D721Med (cell line): ENCODE measurements around the gene LUC7L.
"Not testable (repeated sequence)": the region's sequence is repeated elsewhere in the genome, so short reads cannot be mapped to it uniquely, and the experiment has no call there.

Source experiments
- DNase-seq: peaks from one replicate; pipeline ENCODE4 v3.0.0; 2011; ENCODE audit warnings: low spot score; ENCODE audit not compliant: insufficient read length
- FAIRE-seq: peaks from 2 replicates; lab custom pipeline; 2011; peaks lifted over from hg19 to GRCh38; lab: Jason Lieb, UNC
- TF ChIP-seq, protein P1 (sequence below): IDR thresholded peaks from 2 replicates; pipeline ENCODE4 v1.5.1; 2012; ENCODE audit warnings: mild to moderate bottlenecking, control low read depth; ENCODE audit not compliant: insufficient read depth; ENCODE audit errors: missing control alignments

LUC7L gene

DNA sequence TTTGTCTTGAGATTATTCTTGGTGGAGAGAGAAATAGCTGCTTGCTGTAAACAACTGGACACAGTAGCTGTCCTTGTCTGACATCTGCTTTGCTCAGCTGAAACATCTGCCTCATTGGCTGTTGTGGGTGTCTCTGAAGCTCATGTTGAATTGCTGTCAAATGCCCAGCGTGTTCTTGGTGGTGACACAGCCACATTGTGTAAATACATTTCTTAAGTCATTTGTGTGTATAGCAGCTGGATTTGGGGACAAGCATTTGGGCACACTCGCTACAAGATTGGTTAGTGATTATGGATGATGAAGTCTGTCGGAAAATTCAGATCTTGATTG, 10.7 kb upstream of the LUC7L start:
- FAIRE-seq, result no peak
- TF ChIP-seq, protein P1, sequence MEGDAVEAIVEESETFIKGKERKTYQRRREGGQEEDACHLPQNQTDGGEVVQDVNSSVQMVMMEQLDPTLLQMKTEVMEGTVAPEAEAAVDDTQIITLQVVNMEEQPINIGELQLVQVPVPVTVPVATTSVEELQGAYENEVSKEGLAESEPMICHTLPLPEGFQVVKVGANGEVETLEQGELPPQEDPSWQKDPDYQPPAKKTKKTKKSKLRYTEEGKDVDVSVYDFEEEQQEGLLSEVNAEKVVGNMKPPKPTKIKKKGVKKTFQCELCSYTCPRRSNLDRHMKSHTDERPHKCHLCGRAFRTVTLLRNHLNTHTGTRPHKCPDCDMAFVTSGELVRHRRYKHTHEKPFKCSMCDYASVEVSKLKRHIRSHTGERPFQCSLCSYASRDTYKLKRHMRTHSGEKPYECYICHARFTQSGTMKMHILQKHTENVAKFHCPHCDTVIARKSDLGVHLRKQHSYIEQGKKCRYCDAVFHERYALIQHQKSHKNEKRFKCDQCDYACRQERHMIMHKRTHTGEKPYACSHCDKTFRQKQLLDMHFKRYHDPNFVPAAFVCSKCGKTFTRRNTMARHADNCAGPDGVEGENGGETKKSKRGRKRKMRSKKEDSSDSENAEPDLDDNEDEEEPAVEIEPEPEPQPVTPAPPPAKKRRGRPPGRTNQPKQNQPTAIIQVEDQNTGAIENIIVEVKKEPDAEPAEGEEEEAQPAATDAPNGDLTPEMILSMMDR, result no peak
- no peak for DNase-seq

- TF ChIP-seq, protein P1, result no peak
- no peak for FAIRE-seq
- DNase-seq, result peak; percentile 86
Observed at GRCh38 chr16:234468-235305, 5.4 kb upstream of the LUC7L start, which contains the start of gene FAM234A. FAM234A (plus strand) TSS chr16:234821; CDS start chr16:254414, 19,593 bp downstream.

DNA sequence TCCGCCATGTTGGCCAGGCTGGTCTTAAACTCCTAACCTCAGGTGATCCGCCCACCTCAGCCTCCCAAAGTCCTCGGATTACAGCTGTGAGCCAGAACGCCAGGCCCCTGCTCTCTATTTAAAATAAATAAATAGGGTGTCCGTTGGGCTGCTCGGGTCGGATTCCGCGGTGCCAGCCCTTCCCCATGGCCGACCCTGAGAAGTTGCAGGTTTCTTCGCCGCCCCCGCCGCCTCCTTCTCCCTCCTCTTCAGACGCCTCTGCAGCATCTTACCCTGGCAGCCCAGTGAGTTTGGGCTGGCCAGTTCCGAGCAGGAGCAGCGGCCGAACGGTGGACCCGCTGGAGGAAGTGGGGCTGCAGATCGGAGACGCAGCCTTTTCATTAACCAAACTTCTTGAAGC, 1.7 kb upstream of the LUC7L start:
- TF ChIP-seq, protein P1, result no peak
- FAIRE-seq (no peak), DNase-seq (no peak)

DNA sequence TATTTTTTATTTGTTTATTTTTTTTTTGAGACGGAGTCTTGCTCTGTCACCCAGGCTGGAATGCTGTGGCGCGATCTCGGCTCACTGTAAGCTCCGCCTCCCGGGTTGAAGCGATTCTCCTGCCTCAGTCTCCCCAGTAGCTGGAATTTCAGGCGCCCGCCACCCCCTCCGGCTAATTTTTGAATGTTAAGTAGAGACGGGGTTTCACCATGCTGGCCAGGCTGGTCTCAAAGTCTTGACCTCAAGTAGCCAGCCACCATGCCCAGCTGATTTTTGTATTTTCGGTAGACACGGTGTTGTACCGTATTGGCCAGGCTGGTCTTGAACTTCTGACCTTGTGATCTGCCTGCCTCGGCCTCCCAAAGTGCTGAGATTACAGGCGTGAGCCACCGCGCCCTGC, 1.1 kb upstream of the LUC7L start:
- DNase-seq, FAIRE-seq: not testable (repeated sequence)

DNA sequence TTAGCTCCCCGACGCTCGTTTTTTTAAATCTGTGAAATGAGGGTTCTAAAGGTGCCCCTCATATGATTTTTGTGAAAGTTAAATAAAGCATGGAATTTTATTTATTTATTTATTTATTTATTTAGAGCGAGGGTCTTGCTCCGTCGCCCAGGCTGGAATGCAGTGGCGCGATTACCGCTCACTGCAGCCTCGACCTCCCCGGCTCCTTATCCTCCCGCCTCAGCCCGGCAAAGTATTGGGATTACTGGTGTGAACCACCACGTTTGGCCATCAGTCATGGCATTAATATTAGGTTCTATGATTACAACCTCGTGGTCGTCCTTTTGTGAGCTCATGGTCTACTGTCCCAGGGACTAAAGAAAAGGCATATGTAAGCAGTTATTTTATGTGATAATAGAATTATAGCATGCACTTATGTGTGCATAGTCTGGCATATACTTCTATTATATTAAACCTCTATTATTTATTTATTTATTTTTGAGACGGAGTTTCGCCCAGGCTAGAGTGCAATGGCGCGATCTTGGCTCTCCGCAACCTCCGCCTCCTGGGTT, 557 bp upstream of the LUC7L start:
- DNase-seq (no peak), FAIRE-seq (no peak)
- TF ChIP-seq, protein P1, result no peak

DNA sequence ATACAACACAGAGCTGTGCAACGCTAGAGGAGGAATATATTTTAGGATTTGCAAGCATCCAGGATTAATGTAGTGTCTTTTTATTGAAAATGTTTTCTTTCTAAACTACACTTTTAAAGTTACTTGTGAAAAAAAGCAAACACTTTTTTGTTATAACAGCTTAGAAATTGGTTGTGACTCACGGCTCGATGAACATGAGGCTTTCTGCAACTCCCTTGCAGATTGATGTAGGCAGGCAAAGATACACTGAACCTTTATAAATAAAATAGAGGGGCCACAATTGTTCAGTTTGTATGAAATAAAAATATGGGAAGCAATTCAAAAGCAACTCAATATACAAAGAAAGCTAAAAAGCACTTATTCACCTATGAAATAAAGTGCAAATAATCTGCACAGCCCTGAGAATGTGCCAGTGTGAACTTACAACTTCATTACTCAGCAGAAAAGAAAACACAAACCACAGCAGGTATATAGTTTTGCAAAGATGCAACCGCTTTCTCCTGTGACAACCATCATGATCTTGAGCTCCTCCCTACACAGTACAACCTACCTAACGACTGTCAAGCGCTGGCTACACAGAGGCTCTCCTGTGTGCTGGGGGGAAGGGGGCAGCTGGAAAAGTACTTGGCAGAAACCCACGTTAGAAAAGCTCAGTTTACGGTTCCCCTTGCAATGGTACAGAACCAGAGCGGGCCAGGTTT, 948 bp downstream of the LUC7L start:
- FAIRE-seq (no peak), DNase-seq (no peak)
- TF ChIP-seq, protein P1, result no peak

DNA sequence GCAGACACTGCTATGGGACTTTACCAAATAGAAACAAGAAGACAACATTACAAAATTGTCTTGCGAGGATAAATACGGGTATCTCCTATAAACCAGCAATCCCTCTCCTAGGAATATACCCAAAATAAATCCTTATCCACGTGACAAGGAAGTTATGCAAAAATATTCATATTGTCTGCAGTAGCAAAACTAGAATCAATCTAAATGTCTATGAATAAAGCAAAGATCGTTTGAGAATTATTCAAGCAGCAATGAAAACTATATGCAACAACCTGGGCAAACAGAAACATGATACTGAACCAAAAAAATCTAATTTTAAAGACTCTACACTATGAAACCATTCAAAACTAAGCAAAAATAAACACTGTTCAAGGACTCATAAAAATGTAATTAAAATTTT, 9.2 kb downstream of the LUC7L start:
- FAIRE-seq (no peak), DNase-seq (no peak)
- TF ChIP-seq, protein P1, result no peak
